ENCODE measurements around the gene PRKAR1B.

- TF ChIP-seq EP300 (IDR thresholded peaks at IDR 0.05; ENCODE audit: borderline replicate concordance) (no peak), RAD21 (IDR thresholded peaks at IDR 0.05; ENCODE audit: low read depth) (no peak), CEBPB (IDR thresholded peaks at IDR 0.05) (no peak), REST (IDR thresholded peaks at IDR 0.05; ENCODE audit: low read depth) (no peak), MAX (IDR thresholded peaks at IDR 0.05) (no peak), ZBTB7A (IDR thresholded peaks at IDR 0.05; ENCODE audit: low read depth) (no peak), YY1 (IDR thresholded peaks at IDR 0.05; ENCODE audit: low read depth) (no peak), TAF1 (IDR thresholded peaks at IDR 0.05; ENCODE audit: low read depth) (no peak), EGR1 (IDR thresholded peaks at IDR 0.05) (no peak), CREB1 (IDR thresholded peaks at IDR 0.05; ENCODE audit: low read depth) (no peak), NFIC (IDR thresholded peaks at IDR 0.05) (no peak), TCF12 (IDR thresholded peaks at IDR 0.05; ENCODE audit: low read depth) (no peak), USF1 (IDR thresholded peaks at IDR 0.05) (no peak), TEAD4 (IDR thresholded peaks at IDR 0.05) (no peak)
Measured at GRCh38 chr7:571718-572415, 155.2 kb downstream of the PRKAR1B start.
